Measurements from ENCODE around the gene SPG21.
A peak's percentile ranks its signal among the peaks of the same experiment; 100 is the strongest.
"Not testable (repeated sequence)": the region's sequence is repeated elsewhere in the genome, so short reads cannot be mapped to it uniquely, and the experiment has no call there.

Gene SPG21, protein sequence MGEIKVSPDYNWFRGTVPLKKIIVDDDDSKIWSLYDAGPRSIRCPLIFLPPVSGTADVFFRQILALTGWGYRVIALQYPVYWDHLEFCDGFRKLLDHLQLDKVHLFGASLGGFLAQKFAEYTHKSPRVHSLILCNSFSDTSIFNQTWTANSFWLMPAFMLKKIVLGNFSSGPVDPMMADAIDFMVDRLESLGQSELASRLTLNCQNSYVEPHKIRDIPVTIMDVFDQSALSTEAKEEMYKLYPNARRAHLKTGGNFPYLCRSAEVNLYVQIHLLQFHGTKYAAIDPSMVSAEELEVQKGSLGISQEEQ

DNA sequence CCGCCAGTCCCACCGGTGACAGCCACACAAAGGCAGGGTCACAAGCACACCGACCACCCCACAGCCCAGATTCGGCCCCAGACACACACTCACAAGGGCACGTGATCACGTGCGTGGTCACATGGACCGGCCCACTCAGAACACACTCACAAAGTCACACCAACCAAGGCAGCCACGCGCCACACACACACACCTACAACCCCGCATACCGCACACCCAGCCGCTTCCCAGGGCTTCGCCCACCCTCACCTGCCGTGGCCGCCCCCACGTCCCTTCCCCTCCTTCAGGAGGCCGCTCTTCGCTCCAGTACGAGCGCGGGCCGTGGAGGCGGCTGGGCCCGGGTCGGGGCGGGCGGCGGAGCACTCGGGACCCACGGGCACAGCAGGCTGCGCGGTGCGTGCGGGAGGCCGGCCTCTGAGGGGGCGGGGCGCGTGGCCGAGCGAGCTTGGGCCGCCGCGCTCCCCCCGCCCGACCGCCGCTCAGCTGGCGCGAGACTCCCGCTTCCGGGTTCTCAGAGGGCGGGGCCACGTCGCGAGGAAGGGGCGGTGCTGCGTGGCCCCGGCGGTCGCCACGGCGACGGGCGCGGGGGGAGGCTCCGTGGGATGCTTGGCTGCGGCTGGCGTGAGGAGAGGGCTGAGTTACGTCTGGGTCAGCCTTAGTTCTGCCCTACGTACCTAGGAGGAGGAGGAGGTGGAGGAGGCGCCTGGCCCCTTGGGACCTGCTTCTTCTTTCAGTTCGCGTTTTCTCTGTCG is at the start of gene SPG21:
Gene SPG21, minus strand, starts transcription at position 499 of the 752 bp plus-strand sequence. CDS start 6,345 bp downstream, outside the sequence.
- peak; percentile 33 to 96 (median 88) for DNase-seq

GRCh38 chr15:65038836-65039235 is 49.1 kb upstream of the SPG21 start:
- no peak for DNase-seq

GRCh38 chr15:65038428-65038827 is 48.7 kb upstream of the SPG21 start:
- no peak for DNase-seq

- DNase-seq, result no peak
These were observed 47.6 kb upstream of the SPG21 start for GRCh38 chr15:65037309-65037708.

- DNase-seq, result no peak
These were observed 45.0 kb upstream of the SPG21 start for GRCh38 chr15:65034719-65035118.

DNA sequence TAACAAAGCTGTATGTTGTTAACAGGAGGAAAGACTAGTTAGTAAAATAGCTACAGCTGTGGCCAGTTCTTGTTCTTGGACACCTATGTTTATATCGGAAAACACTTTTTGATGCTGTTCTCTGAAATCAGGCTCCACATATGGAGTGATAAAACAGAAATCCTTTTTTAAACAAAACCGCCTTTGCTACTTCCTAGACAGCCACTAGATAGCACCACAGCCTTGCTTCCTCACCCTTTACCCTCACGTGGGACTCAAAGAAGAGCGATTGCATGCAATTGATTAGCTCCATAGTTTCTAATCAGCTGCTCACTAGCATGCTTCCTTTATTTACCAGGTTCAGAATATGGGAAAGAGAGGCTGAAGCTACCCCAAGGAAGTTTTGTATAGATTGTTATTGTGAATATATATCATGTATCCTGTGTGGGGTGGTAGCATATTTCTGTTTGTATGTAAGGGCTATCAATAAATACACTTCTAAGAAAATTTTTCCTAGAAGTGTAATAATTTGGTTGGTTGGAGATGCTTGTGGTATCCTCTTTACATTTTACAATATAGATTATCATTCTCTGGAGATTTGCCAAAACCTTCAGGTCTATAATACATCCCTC is 44.0 kb upstream of the SPG21 start:
- peak in 6 of 51 donors; percentile 7 to 61 (median 12) for DNase-seq

DNA sequence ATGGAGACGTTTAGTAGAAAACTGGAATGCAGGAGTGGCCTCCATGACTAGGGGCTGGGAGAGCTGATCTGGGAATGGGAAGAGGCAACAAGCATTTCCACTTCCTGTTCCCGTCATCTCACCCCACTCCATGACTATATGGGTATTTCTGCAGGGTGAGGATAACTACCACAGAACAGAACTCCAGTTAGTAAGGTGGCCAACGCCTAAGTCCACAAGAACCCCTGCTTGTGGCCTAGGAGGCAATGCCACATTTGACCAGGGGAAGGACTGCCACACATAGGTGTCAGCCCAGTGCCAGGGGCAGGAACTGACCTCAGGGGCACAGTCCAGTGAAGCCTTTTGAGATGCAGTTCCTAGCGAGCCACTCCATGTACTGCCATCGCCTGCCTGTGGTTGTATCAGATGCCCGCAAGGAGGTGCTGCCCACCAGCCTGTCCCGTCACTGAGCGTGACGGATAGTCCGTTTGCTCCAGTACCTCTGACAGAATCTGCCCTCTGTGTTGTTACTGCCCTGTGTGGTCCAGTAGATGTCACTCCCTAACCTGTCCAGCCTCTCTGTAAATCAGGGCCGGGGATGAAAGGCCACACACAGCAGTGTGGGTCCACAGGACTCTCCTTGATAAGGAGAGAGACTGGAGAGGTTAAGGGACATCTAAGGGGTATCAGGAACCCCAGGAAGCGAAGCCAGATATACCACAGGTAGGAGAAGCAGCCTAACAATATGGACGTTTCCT is 43.3 kb upstream of the SPG21 start:
- DNase-seq, result peak in 23 of 51 donors; percentile 7 to 53 (median 37)

DNA sequence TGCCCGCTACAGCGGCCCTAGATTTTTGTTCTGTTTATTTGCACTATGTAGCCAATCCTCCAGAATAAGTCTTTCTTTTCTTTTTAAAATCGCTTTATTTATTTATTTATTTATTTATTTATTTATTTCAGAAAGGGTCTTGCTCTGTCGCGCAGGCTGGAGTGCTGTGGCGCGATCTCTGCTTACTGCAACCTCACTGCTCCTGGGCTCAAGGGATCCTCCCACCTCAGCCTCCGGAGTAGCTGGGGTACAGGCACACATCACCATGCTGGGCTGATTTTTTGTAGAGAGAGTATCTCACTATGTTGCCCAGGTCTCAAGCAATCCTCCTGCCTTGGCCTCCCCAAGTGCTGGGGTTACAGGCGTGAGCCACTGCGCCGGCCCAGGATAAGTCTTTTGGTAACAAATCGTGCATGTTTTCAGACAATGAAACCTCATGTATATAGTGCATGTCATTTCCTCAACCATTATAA is 40.1 kb upstream of the SPG21 start:
- no peak for DNase-seq

DNA sequence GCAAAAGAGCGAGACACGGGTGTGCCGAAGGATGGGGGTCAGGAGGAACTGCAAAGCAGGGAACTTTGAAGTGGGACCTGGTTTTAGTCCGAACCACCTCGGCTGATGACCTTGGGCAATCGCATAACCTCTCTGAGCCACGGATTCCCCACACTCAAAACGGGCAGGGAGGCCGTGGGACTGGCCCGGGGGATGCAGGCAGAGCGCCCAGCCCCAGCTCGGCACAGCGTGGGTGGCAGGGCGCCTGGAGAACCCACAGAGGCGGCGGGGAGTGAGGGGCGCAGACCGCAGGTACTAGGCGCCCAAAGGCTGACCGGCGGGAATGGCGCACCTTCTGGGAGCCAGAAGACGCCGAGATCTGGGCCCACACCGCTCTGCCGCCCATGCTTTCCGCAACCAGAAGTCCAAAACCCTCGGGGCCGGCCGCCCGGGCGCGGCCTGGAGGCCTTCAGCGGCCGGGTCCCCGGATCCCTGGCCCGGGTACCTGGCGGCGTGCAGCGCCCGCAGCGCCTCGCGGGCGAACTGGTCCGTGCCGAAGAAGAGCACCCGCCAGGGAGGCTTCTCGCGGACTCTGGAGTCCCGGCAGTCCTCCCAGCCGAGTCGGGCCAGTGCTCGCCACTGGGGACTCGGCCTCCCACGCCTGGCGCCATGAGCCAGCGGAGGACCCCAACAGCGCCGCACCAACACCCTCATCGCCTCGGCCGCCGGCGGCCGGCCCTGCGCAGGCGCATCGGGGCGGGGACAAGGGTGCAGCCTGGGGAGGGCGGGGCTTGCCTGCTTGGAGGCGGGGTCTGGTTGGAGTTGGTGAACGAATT is 39.4 kb upstream of the SPG21 start, which contains the start of gene MTFMT:
Gene MTFMT, minus strand, starts transcription at position 719 of the 815 bp plus-strand sequence. Its CDS starts 26 bp downstream, at position 693.
- DNase-seq, result peak; percentile 23 to 93 (median 81)

GRCh38 chr15:65028338-65028737 is 38.6 kb upstream of the SPG21 start:
- peak in 1 of 51 donors; percentile 6 for DNase-seq

DNA sequence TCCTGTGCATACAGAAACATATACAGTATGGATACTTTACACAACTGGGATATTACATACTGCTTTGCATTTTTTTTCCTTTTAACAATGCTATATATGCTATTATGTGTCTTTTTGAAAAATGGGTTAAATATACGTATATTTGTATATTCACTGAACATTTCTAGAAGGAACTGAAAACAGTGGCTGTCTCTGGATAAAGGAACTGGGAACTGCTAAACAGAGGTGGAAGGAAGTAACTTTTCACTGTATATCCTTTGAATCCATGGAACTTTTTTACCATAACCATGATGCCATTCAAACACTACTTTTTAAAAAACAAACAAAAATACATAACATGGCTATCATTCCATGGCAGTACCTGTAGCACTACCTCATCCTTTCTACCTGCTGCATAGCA is 37.9 kb upstream of the SPG21 start:
- DNase-seq, result no peak

- DNase-seq, result no peak
These were observed 37.0 kb upstream of the SPG21 start for GRCh38 chr15:65026756-65027155.

DNA sequence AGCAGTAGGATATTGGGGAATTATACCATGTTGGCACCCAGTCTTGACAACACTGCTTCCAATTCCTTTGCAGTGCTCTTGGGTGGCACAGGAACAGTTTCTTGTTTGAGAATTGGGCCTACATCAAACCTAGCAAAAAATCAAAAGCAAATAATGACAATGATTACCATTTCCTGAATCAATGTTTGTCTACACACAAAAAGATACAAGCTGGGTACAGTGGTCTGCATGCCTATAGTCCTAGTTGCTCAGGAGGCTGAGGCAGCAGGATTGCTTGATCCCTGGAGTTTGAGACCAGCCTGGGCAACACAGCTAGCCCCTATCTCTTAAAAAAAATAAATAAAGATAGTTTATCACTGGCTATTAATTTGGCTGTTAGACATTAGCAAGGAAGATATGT is 31.8 kb upstream of the SPG21 start:
- no peak for DNase-seq

- no peak for DNase-seq
These were observed 30.7 kb upstream of the SPG21 start for GRCh38 chr15:65020419-65020818.

GRCh38 chr15:65011198-65011597 is 21.5 kb upstream of the SPG21 start:
- DNase-seq, result not testable (repeated sequence)

GRCh38 chr15:65008983-65009382 is 19.3 kb upstream of the SPG21 start:
- no peak for DNase-seq

DNA sequence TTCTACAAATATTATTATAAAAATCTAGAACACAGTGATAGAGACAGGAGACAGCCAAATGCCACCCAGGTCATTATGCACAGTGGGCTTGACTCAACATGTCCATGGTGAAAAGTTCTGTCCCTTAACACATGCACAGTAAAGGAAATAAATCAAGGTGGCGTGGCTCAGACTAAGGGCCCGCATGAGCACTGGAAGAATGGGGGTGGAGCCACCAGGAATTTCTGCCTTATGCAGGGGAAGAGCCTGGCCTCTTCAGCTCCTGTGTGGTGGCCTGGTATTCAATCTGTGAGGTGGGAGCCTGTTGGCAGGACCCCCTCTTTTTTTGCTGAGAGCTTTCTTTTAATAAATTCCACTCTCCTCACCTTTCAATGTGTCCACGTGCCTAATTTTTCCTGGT is 17.2 kb upstream of the SPG21 start:
- no peak for DNase-seq

DNA sequence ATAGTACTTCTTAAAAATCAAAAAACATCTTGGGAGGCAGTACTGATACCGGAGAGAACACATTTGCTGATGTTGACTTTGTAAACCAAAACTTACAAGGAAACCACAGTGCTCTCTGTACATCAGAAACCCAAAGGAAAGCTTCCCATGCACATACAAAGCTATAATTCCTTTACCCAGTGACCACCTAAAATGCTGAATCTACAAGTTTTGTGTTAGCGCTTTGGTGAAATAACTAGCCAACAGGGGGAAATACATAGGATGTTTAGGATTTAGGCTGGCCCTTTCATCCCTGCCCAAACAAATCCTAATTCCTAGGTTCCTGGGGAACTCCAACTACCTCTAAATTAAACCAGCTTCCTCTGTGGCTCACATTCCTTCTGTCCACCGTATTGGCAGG is 15.3 kb upstream of the SPG21 start:
- DNase-seq, result no peak

DNA sequence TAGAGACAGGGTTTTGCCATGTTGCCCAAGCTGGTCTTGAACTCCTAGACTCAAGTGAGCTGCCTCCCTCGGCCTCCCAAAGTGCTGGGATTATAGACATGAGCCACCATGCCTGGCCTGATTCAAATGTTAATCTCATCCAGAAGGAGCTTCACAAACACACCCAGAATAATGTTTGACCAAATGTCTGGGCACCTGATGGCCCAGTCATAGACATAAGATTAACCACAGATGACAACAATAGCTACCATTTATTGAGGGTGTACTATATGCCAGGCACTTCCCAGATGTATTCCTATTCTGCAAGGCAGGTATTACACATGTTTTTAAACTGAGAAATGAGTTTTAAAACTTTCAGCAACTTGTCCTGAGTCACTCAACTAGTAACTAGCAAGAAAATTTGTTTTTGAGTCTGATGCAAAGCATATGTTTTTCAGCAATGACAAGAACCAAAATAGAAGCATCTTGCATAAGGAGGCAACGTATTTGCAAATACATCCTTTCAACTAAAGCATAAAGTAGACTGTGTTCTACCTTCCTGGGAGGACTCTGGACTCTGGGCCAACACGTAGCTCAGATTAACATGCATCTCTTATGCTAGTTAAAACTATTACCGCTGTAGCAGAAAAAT is 8.1 kb upstream of the SPG21 start:
- DNase-seq, result no peak

DNA sequence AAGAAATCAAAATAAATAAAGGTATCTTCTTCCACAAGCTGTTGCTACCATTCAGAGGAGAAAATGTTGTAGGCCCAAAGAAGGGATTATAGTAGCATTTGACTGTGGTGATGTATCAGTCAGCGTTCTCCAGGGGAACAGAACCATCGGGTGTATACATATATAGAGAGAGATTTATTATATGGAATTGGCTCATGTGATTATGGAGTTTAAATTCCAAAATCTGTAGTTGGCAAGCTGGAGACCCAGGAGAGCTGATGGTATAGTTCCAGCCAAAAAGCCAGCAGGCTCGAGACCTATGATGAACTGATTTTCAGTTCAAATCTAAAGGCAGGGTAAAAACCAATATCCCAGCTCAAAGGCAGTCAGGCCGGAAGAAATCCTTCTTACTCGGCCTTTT is 7.4 kb upstream of the SPG21 start:
- DNase-seq, result no peak
